ENCODE measurements around the gene EEF1AKMT4.
A peak's percentile ranks its signal among the peaks of the same experiment; 100 is the strongest.

EEF1AKMT4 gene

GRCh38 chr3:184236033-184236410 is 13.4 kb upstream of the EEF1AKMT4 start:
- no peak for DNase-seq

GRCh38 chr3:184236636-184237035 is 12.8 kb upstream of the EEF1AKMT4 start:
- DNase-seq: no peak

- DNase-seq: no peak
These were observed 12.3 kb upstream of the EEF1AKMT4 start for GRCh38 chr3:184237211-184237610.

- DNase-seq: no peak
These were observed 11.7 kb upstream of the EEF1AKMT4 start for GRCh38 chr3:184237807-184238206.

GRCh38 chr3:184238246-184238818 is 11.1 kb upstream of the EEF1AKMT4 start:
- DNase-seq: no peak

- no peak for DNase-seq
These were observed 10.3 kb upstream of the EEF1AKMT4 start for GRCh38 chr3:184239221-184239620.

GRCh38 chr3:184239708-184240107 is 9.8 kb upstream of the EEF1AKMT4 start:
- no peak for DNase-seq

GRCh38 chr3:184240384-184241140 is 8.9 kb upstream of the EEF1AKMT4 start:
- no peak for DNase-seq

GRCh38 chr3:184241141-184241446 is 8.4 kb upstream of the EEF1AKMT4 start:
- no peak for DNase-seq

GRCh38 chr3:184241447-184242296 is 7.8 kb upstream of the EEF1AKMT4 start:
- DNase-seq: no peak

GRCh38 chr3:184242297-184242685 is 7.2 kb upstream of the EEF1AKMT4 start:
- no peak for DNase-seq

- DNase-seq: peak; percentile 66 to 72
These were observed 739 bp upstream of the EEF1AKMT4 start, which contains the start of gene ALG3 for GRCh38 chr3:184248454-184249411. ALG3 (minus strand) TSS chr3:184248962; CDS start chr3:184248940, 22 bp downstream.

- DNase-seq: peak; percentile 50 to 84
These were observed 826 bp downstream of the EEF1AKMT4 start for GRCh38 chr3:184250167-184250828.

- no peak for DNase-seq
These were observed 6.0 kb downstream of the EEF1AKMT4 start for GRCh38 chr3:184255291-184256039.

GRCh38 chr3:184257083-184257915 is 7.8 kb downstream of the EEF1AKMT4 start:
- no peak for DNase-seq

- no peak for DNase-seq
These were observed 9.5 kb downstream of the EEF1AKMT4 start for GRCh38 chr3:184258926-184259325.

GRCh38 chr3:184259396-184259877 is 10.0 kb downstream of the EEF1AKMT4 start:
- no peak for DNase-seq

- no peak for DNase-seq
These were observed 10.6 kb downstream of the EEF1AKMT4 start for GRCh38 chr3:184259878-184260723.

- no peak for DNase-seq
These were observed 11.3 kb downstream of the EEF1AKMT4 start for GRCh38 chr3:184260724-184261269.
